Motor neuron (in vitro differentiated cells): Measurements from ENCODE around the gene NOC4L. TPM values are rescaled to one million over a fixed set of nuclear protein-coding genes. Genes with fewer than 3 reads are reported as not detected.

ENCODE experiments used
- ATAC-seq, 8 experiments: fragments of 200-7000 bp; cut with Tn5 transposase; replicated peaks in 6 of 8; 2 replicates each; pipeline ENCODE4 v1.8.0; 2021; ENCODE audit warnings: mild to moderate bottlenecking in 8 of 8, moderate library complexity in 8 of 8
- H3K27ac ChIP-seq, 2 donors: fragments of 250-450 bp; sonication (Bioruptor Pico); 2 replicates each; pipeline ENCODE4 v1.9.0; 2021; ENCODE audit warnings: antibody characterized with exemption in 2 of 2, mild to moderate bottlenecking in 2 of 2, moderate library complexity in 1 of 2
- H3K4me1 ChIP-seq, 2 donors: fragments of 250-450 bp; sonication (Bioruptor Pico); replicated peaks in 1 of 2; 2 replicates each; pipeline ENCODE4 v1.6.1; 2021; ENCODE audit warnings: antibody characterized with exemption in 2 of 2, mild to moderate bottlenecking in 2 of 2, moderate library complexity in 1 of 2
- H3K4me3 ChIP-seq, 5 donors: fragments of 250-450 bp; sonication (Bioruptor Pico); 2 replicates each; pipeline ENCODE4 v1.9.0; 2021; ENCODE audit warnings: antibody characterized with exemption in 5 of 5, mild to moderate bottlenecking in 5 of 5, moderate library complexity in 4 of 5
- WGBS, 10 experiments: fragments of 450-650 bp; shearing (Covaris generic); methylation state at CpG; one replicate each; pipeline ENCODE4 v1.0.0; 2022; 5-methylcytosine and 5-hydroxymethylcytosine counted together
- in situ Hi-C, 9 experiments: fragments of 400-800 bp; cut with MboI; loops; one replicate each; pipeline ENCODE4 v1.15.0; 2021; ENCODE audit warnings: low sequenced_read_pairs in 9 of 9, low pct_unique_long_range_greater_than_20kb in 2 of 9; ENCODE audit not compliant: unreplicated experiment in 9 of 9
- total RNA-seq, 8 experiments: library from RNA; unstranded; fragments of 300-600 nt; gene quantifications; 2 replicates each; pipeline versions ENCODE4 v1.2.3 to v1.2.4, GENCODE V29; 2022

Gene NOC4L
- total RNA-seq, 8 experiments from 2014 or later = 7.7 to 29.0 (median 16.1) TPM

DNA sequence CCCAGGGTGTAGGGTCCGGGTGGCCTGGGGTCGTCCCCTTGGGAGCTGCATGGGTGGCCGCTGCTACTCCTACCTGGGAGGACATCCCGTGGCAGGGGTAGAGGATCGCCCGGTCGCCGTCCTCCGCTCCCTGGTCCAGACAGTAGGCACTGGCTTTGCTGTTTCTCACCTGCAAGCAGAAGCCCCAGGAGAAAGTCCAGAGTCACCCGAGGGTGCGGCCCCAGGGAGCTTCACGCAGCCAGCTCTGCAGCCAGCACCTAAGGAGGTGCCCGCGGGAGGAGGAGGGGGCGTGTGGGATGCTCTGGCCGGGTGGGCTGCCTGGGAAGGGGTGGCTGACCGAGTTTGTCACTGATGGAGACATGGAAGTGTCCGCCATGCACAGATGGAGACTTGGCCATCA lies 54.8 kb downstream of the NOC4L start:
- 74 to 98% (median 80%) methylated on average over 1 to 9 of the region's 18 CpGs; no CpG with 5 or more reads in 7 of the 10 experiments for WGBS, 10 experiments
- Histone ChIP-seq H3K4me1 (no peaks in the 10 kb centered on the region), H3K4me3 (no peak overlapping the region), H3K27ac (no peak overlapping the region)
- in situ Hi-C loops = no loop called here
- ATAC-seq = no peak

DNA sequence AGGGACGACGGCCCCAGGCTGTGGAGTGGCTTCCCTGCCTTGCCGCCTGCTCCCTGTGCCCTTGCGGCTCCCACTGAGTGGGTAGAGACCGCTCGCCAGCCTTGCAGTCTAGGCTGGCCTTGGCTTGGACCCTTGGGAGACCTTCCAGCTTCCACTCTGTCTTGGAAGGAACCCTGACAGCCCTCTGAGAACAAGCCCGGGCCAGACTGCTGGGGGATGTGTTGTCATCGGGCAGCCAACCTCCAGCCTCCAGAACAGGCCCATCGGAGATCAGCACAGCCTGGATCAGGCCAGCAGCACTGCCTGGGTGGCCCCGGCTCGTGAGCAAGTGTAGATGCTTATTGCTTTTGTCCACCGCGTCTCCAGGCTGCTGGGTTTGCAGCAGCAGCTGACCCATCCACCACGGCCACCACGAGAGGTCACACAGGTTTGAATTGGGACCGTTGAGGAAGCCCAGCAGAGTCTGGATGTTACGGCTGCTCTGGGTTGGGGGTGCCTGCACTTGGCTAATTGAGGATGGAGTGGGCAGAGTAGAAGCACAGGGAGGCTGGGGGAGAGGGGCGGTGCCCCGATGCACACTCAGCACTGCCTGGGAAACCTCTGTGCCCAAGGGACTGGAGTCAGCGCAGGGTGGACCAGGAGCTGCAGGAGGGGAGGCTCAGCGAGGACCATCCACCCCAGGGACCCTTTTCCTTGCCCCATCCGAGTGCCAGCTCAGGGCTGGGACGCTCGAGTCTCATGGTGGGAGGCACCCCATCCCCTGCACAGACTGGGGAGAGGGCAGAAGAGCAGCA lies 55.5 kb downstream of the NOC4L start:
- no peak for ATAC-seq
- in situ Hi-C loops = no loop called here
- 52 to 66% (median 58%) methylated on average over 3 to 9 of the region's 24 CpGs; no CpG with 5 or more reads in 6 of the 10 experiments for WGBS, 10 experiments
- no peak overlapping the region for H3K27ac ChIP-seq
- H3K4me1 ChIP-seq = no peaks in the 10 kb centered on the region
- no peak overlapping the region for H3K4me3 ChIP-seq

DNA sequence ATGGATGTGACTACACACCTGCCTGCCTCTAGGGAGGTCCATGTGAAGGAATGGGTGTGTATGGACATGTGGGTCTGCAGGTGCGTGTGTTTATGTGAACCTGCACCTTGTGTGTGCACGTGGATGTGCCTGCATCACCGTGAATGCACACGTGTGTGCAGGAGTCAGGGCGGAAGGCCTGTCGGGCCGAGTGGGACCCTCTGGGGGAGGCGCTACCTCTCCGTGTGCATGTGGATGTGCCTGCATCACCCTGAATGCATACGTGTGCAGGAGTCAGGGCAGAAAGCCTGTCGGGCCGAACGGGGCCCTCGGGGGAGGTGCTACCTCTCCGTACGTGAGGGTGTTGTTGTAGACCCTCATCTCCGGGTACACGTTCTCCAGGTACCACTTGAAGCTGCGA lies 56.5 kb downstream of the NOC4L start:
- WGBS, 10 experiments = 70 to 100% methylated on average over 1 to 3 of the region's 19 CpGs; no CpG with 5 or more reads in 8 of the 10 experiments
- H3K4me3 ChIP-seq = no peak overlapping the region
- H3K27ac ChIP-seq = no peak overlapping the region
- H3K4me1 ChIP-seq = peaks cover 0 to 5% of the 10 kb centered on the region in 2 donors
- in situ Hi-C loops = no loop called here
- ATAC-seq = no peak

DNA sequence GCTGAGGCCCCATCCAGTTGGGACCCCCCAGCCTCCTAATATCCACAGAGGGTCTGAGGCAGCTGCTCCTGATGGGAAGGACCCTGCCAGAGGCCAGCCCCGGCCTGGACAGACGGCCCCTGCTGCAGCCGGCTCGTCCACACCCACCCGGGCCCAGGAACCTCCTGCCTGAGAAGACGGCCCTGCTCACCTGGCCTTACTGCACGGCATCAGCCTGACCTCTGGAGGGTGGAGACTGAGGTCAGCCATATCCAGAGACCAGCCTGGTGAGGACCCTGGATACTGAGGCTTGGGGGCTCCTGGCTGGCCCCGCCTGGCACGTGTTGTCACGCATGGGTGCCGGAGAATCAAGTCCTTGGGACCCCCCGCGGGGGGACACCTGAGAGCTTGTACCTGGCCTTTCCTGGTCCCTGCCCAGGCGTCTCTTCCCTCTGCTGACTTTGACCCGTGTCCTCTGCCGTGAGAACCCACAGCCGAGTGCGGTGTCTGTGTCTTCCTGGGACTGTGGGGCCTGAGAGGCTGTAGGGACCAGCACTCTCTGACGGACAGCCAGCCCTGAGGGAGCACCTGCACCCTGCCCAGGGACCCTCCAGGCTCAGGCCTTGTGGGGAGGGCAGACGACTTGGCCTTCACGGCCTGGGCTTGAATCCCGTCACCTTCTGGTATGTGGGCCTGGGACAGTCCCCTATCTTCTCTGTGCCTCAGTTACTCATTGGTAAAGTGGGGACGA lies 57.3 kb downstream of the NOC4L start:
- in situ Hi-C loops = no loop called here
- Histone ChIP-seq H3K27ac (no peak overlapping the region), H3K4me1 (peaks cover 0 to 7% of the 10 kb centered on the region in 2 donors), H3K4me3 (no peak overlapping the region)
- no peak for ATAC-seq
- 60 to 80% (median 70%) methylated on average over 1 to 7 of the region's 23 CpGs; no CpG with 5 or more reads in 6 of the 10 experiments for WGBS, 10 experiments

Other genes starting within 250 kb of the NOC4L start
- 10 to 100 TPM in 7 of 8 experiments, 1 to 10 TPM in 1; 9.8 to 37.9 (median 20.1) TPM for gene ULK1, start 249.8 kb upstream of the NOC4L start, total RNA-seq
- gene PUS1, start 215.2 kb upstream of the NOC4L start, total RNA-seq = 10 to 100 TPM in 4 of 8 experiments, 1 to 10 TPM in 4; 3.1 to 51.2 (median 10.5) TPM
- gene EP400, start 194.5 kb upstream of the NOC4L start, total RNA-seq = 10 to 100 TPM in 7 of 8 experiments, 1 to 10 TPM in 1; 7.7 to 44.8 (median 17.2) TPM
- gene DDX51, start 138 bp upstream of the NOC4L start, total RNA-seq = 10 to 100 TPM in 5 of 8 experiments, 1 to 10 TPM in 3; 4.5 to 27.4 (median 12.7) TPM
- gene GALNT9, start 185.1 kb downstream of the NOC4L start, total RNA-seq = 10 to 100 TPM in 1 of 8 experiments, 1 to 10 TPM in 3, under 1 TPM in 4; 0.40 to 23.8 (median 1.3) TPM